Stimulated activated memory B cell treated with anti-CD40 and anti-IgM and Interleukin-4, amounts not matched to agents 10 μg/mL and 1 μg/mL and 100 μg/mL, for 72 hours (primary cell): Measurements from ENCODE around the gene IDS.
A peak's percentile ranks its signal among the peaks of the same experiment; 100 is the strongest.
"Not testable (repeated sequence)": the region's sequence is repeated elsewhere in the genome, so short reads cannot be mapped to it uniquely, and the experiment has no call there.

Experiments used
- ATAC-seq: fragments of 150-1000 bp; cut with Tn5 transposase; 2 replicates; pipeline ENCODE4 v1.10.0; 2021
- H3K27ac Mint-ChIP-seq: one replicate; pipeline ENCODE4 v1.8.0; 2022; ENCODE audit warnings: mild to moderate bottlenecking, mixed read lengths
- H3K27me3 Mint-ChIP-seq: one replicate; pipeline ENCODE4 v1.8.0; 2022; ENCODE audit warnings: mixed read lengths
- H3K36me3 Mint-ChIP-seq: one replicate; pipeline ENCODE4 v1.8.0; 2022; ENCODE audit warnings: mixed read lengths
- H3K4me1 Mint-ChIP-seq: one replicate; pipeline ENCODE4 v1.8.0; 2022; ENCODE audit warnings: mixed read lengths
- H3K4me3 Mint-ChIP-seq: one replicate; pipeline ENCODE4 v1.8.0; 2022; ENCODE audit warnings: mild to moderate bottlenecking, moderate library complexity, mixed read lengths
- H3K9me3 Mint-ChIP-seq: one replicate; pipeline ENCODE4 v1.8.0; 2022; ENCODE audit warnings: mixed read lengths

Gene IDS

GRCh38 chrX:149495573-149496071 lies 9.5 kb downstream of the IDS start:
- Mint-ChIP-seq H3K27ac (no peak overlapping the region), H3K27me3 (no peaks in the 10 kb centered on the region), H3K9me3 (no peaks in the 10 kb centered on the region), H3K4me1 (peaks cover 8% of the 10 kb centered on the region), H3K36me3 (peaks cover 25% of the 10 kb centered on the region), H3K4me3 (no peak overlapping the region)
- ATAC-seq, result no peak

GRCh38 chrX:149494844-149495565 lies 10.1 kb downstream of the IDS start:
- Mint-ChIP-seq H3K36me3 (peaks cover 30% of the 10 kb centered on the region), H3K4me1 (peaks cover 2% of the 10 kb centered on the region), H3K27ac (no peak overlapping the region), H3K27me3 (no peaks in the 10 kb centered on the region), H3K9me3 (no peaks in the 10 kb centered on the region), H3K4me3 (no peak overlapping the region)
- ATAC-seq, result no peak

- H3K36me3 Mint-ChIP-seq, result peaks cover 31% of the 10 kb centered on the region
- H3K27ac Mint-ChIP-seq, result no peak overlapping the region
- H3K27me3 Mint-ChIP-seq, result no peaks in the 10 kb centered on the region
- H3K9me3 Mint-ChIP-seq, result no peaks in the 10 kb centered on the region
- no peaks in the 10 kb centered on the region for H3K4me1 Mint-ChIP-seq
- ATAC-seq, result no peak
- no peak overlapping the region for H3K4me3 Mint-ChIP-seq
Measured at GRCh38 chrX:149493567-149494562, 11.2 kb downstream of the IDS start.

GRCh38 chrX:149491812-149492211 lies 13.3 kb downstream of the IDS start:
- ATAC-seq, result no peak
- Mint-ChIP-seq H3K27ac (no peak overlapping the region), H3K27me3 (no peaks in the 10 kb centered on the region)

GRCh38 chrX:149490100-149490499 lies 15.0 kb downstream of the IDS start:
- H3K4me1 Mint-ChIP-seq, result no peaks in the 10 kb centered on the region
- no peak overlapping the region for H3K4me3 Mint-ChIP-seq
- no peaks in the 10 kb centered on the region for H3K9me3 Mint-ChIP-seq
- H3K27me3 Mint-ChIP-seq, result no peaks in the 10 kb centered on the region
- no peak for ATAC-seq
- H3K36me3 Mint-ChIP-seq, result peaks cover 42% of the 10 kb centered on the region
- H3K27ac Mint-ChIP-seq, result no peak overlapping the region

More at GRCh38 chrX:149491812-149492211, 13.3 kb downstream of the IDS start:
- Mint-ChIP-seq H3K36me3 (peaks cover 33% of the 10 kb centered on the region), H3K4me3 (no peak overlapping the region), H3K4me1 (no peaks in the 10 kb centered on the region), H3K9me3 (no peaks in the 10 kb centered on the region)

GRCh38 chrX:149488411-149489052 lies 16.6 kb downstream of the IDS start:
- not testable (repeated sequence) for H3K9me3 Mint-ChIP-seq, H3K27me3 Mint-ChIP-seq, H3K4me1 Mint-ChIP-seq, H3K27ac Mint-ChIP-seq, H3K4me3 Mint-ChIP-seq, ATAC-seq
- peaks cover 50% of the 10 kb centered on the region for H3K36me3 Mint-ChIP-seq

- H3K4me3 Mint-ChIP-seq, H3K27ac Mint-ChIP-seq, H3K4me1 Mint-ChIP-seq, H3K9me3 Mint-ChIP-seq, H3K27me3 Mint-ChIP-seq, ATAC-seq: not testable (repeated sequence)
- H3K36me3 Mint-ChIP-seq, result peaks cover 53% of the 10 kb centered on the region
Measured at GRCh38 chrX:149488008-149488407, 17.1 kb downstream of the IDS start.

GRCh38 chrX:149487292-149487691 lies 17.8 kb downstream of the IDS start:
- Mint-ChIP-seq H3K27ac (no peak overlapping the region), H3K9me3 (no peaks in the 10 kb centered on the region), H3K36me3 (peaks cover 53% of the 10 kb centered on the region), H3K4me1 (no peaks in the 10 kb centered on the region), H3K4me3 (no peak overlapping the region), H3K27me3 (no peaks in the 10 kb centered on the region)
- no peak for ATAC-seq

GRCh38 chrX:149476513-149476912 lies 28.6 kb downstream of the IDS start:
- no peaks in the 10 kb centered on the region for H3K27me3 Mint-ChIP-seq

GRCh38 chrX:149473966-149474365 lies 31.1 kb downstream of the IDS start:
- Mint-ChIP-seq H3K4me1 (peaks cover 5% of the 10 kb centered on the region), H3K27me3 (no peaks in the 10 kb centered on the region), H3K9me3 (no peaks in the 10 kb centered on the region), H3K27ac (no peak overlapping the region), H3K36me3 (peaks cover 21% of the 10 kb centered on the region), H3K4me3 (no peak overlapping the region)
- no peak for ATAC-seq

More at GRCh38 chrX:149476513-149476912, 28.6 kb downstream of the IDS start:
- ATAC-seq, result no peak
- Mint-ChIP-seq H3K27ac (no peak overlapping the region), H3K36me3 (peaks cover 34% of the 10 kb centered on the region), H3K4me1 (peaks cover 5% of the 10 kb centered on the region), H3K4me3 (no peak overlapping the region), H3K9me3 (no peaks in the 10 kb centered on the region)

GRCh38 chrX:149473092-149473491 lies 32.0 kb downstream of the IDS start:
- H3K27ac Mint-ChIP-seq, result no peak overlapping the region
- H3K36me3 Mint-ChIP-seq, result peaks cover 20% of the 10 kb centered on the region
- no peak for ATAC-seq
- H3K4me3 Mint-ChIP-seq, result no peak overlapping the region
- H3K4me1 Mint-ChIP-seq, result peaks cover 5% of the 10 kb centered on the region
- no peaks in the 10 kb centered on the region for H3K27me3 Mint-ChIP-seq
- H3K9me3 Mint-ChIP-seq, result no peaks in the 10 kb centered on the region

GRCh38 chrX:149472625-149473024 lies 32.5 kb downstream of the IDS start:
- H3K4me3 Mint-ChIP-seq, result no peak overlapping the region
- no peak for ATAC-seq
- peaks cover 5% of the 10 kb centered on the region for H3K4me1 Mint-ChIP-seq
- H3K36me3 Mint-ChIP-seq, result peaks cover 15% of the 10 kb centered on the region
- H3K9me3 Mint-ChIP-seq, result no peaks in the 10 kb centered on the region
- H3K27me3 Mint-ChIP-seq, result no peaks in the 10 kb centered on the region
- H3K27ac Mint-ChIP-seq, result no peak overlapping the region

- H3K36me3 Mint-ChIP-seq, result peaks cover 9% of the 10 kb centered on the region
- H3K4me1 Mint-ChIP-seq, result peaks cover 3% of the 10 kb centered on the region
- no peaks in the 10 kb centered on the region for H3K9me3 Mint-ChIP-seq
- ATAC-seq, result no peak
- H3K27ac Mint-ChIP-seq, result no peak overlapping the region
- no peak overlapping the region for H3K4me3 Mint-ChIP-seq
- H3K27me3 Mint-ChIP-seq, result no peaks in the 10 kb centered on the region
Measured at GRCh38 chrX:149471397-149471796, 33.7 kb downstream of the IDS start.

GRCh38 chrX:149470955-149471354 lies 34.2 kb downstream of the IDS start:
- H3K27ac Mint-ChIP-seq, result no peak overlapping the region
- no peaks in the 10 kb centered on the region for H3K9me3 Mint-ChIP-seq
- H3K4me1 Mint-ChIP-seq, result no peaks in the 10 kb centered on the region
- no peaks in the 10 kb centered on the region for H3K27me3 Mint-ChIP-seq
- peaks cover 6% of the 10 kb centered on the region for H3K36me3 Mint-ChIP-seq
- peak; percentile 66 for ATAC-seq
- no peak overlapping the region for H3K4me3 Mint-ChIP-seq

GRCh38 chrX:149469406-149469805 lies 35.7 kb downstream of the IDS start:
- Mint-ChIP-seq H3K27me3 (no peaks in the 10 kb centered on the region), H3K4me1 (no peaks in the 10 kb centered on the region), H3K27ac (no peak overlapping the region), H3K9me3 (no peaks in the 10 kb centered on the region), H3K4me3 (no peak overlapping the region), H3K36me3 (no peaks in the 10 kb centered on the region)
- no peak for ATAC-seq
